B cell (primary cell): ENCODE data around the gene IDH3A. TPM values are rescaled to one million over a fixed set of nuclear protein-coding genes. Genes with fewer than 3 reads are reported as not detected.

Experiments used
- ATAC-seq: fragments of 200-7000 bp; cut with Tn5 transposase; one replicate; pipeline ENCODE4 v1.10.0; 2021; ENCODE audit warnings: low read depth, mild to moderate bottlenecking, moderate number of reproducible peaks, moderate library complexity
- CTCF ChIA-PET: fragments of 350-600 bp; sonication (Branson Sonifier 250); formaldehyde crosslinking; loops from one replicate; lab custom pipeline; 2021; ENCODE audit warnings: antibody characterized with exemption, inconsistent platforms; lab: Charles Lee
- POLR2A ChIA-PET: fragments of 350-600 bp; sonication (Branson Sonifier 250); formaldehyde crosslinking; loops from one replicate; lab custom pipeline; 2021; ENCODE audit warnings: antibody characterized with exemption; lab: Charles Lee
- DNase-seq: peaks from one replicate; pipeline ENCODE4 v3.0.0; 2013
- H2AFZ ChIP-seq: 2 replicates; pipeline ENCODE4 v1.6.1; 2012; ENCODE audit warnings: mild to moderate bottlenecking, low read depth, low read length; ENCODE audit not compliant: insufficient read depth, poor library complexity, severe bottlenecking
- H3K27ac ChIP-seq, 2 donors: 1 replicate in 1 of 2; 2 replicates in 1 of 2; pipeline ENCODE4 v1.5.1; 2012 to 2013; ENCODE audit warnings: low read length in 2 of 2, mild to moderate bottlenecking in 2 of 2, moderate library complexity in 1 of 2
- H3K27me3 ChIP-seq, 4 experiments: fragments of 200-600 bp in 1 of 4; sonication (generic) in 1 of 4; replicated peaks in 1 of 4; 1 replicate in 2 of 4; 2 replicates in 2 of 4; pipeline versions ENCODE4 v1.6.1 to v1.7.0; 2013 to 2016; ENCODE audit warnings: low read length in 3 of 4, mild to moderate bottlenecking in 2 of 4, mixed read lengths in 1 of 4, moderate library complexity in 1 of 4; ENCODE audit not compliant: insufficient read depth in 4 of 4, control insufficient read depth in 3 of 4; ENCODE audit errors: control extremely low read depth in 1 of 4
- H3K36me3 ChIP-seq, 2 experiments: replicated peaks in 1 of 2; 1 replicate in 1 of 2; 2 replicates in 1 of 2; pipeline versions ENCODE4 v1.6.1 to v1.7.1; 2013; ENCODE audit warnings: low read length in 1 of 2; ENCODE audit not compliant: insufficient read depth in 2 of 2, control insufficient read depth in 1 of 2; ENCODE audit errors: control extremely low read depth in 1 of 2, extremely low read depth in 1 of 2
- H3K4me1 ChIP-seq, 2 donors: fragments of 200-600 bp in 1 of 2; sonication (generic) in 1 of 2; 1 replicate in 1 of 2; 2 replicates in 1 of 2; pipeline versions ENCODE4 v1.5.1 to v1.6.1; 2013 to 2017; ENCODE audit warnings: low read length in 2 of 2; ENCODE audit not compliant: control insufficient read depth in 2 of 2, insufficient read depth in 2 of 2
- H3K4me2 ChIP-seq: replicated peaks from 2 replicates; pipeline ENCODE3; 2012; ENCODE audit warnings: mild to moderate bottlenecking, low read depth, low read length; ENCODE audit not compliant: poor library complexity, severe bottlenecking
- H3K4me3 ChIP-seq, 5 experiments: fragments of 200-600 bp in 1 of 5; sonication (generic) in 1 of 5; 1 replicate in 3 of 5; 2 replicates in 2 of 5; pipeline versions ENCODE4 v1.5.1 to v1.7.0; 2011 to 2016; ENCODE audit warnings: low read length in 4 of 5, mild to moderate bottlenecking in 4 of 5, low read depth in 2 of 5, control low read depth in 1 of 5, moderate library complexity in 1 of 5; ENCODE audit not compliant: insufficient read depth in 1 of 5; ENCODE audit errors: control extremely low read depth in 1 of 5, extremely low read depth in 1 of 5
- H3K79me2 ChIP-seq: fragments of 200-600 bp; sonication (generic); one replicate; pipeline ENCODE4 v1.6.0; 2016; ENCODE audit warnings: low read length; ENCODE audit not compliant: control insufficient read depth, insufficient read depth
- H3K9ac ChIP-seq: fragments of 200-600 bp; sonication (generic); 2 replicates; pipeline ENCODE4 v1.6.1; 2017; ENCODE audit warnings: mild to moderate bottlenecking, low read length, moderate library complexity
- H3K9me3 ChIP-seq, 3 donors: one replicate each; pipeline versions ENCODE4 v1.6.1 to v1.7.1; 2013; ENCODE audit warnings: low read length in 2 of 3; ENCODE audit not compliant: control insufficient read depth in 2 of 3, insufficient read depth in 1 of 3; ENCODE audit errors: control extremely low read depth in 1 of 3
- H4K20me1 ChIP-seq: 2 replicates; pipeline ENCODE4 v1.6.0; 2012; ENCODE audit warnings: mild to moderate bottlenecking, low read length; ENCODE audit not compliant: insufficient read depth, control insufficient read depth, poor library complexity, severe bottlenecking
- H3K27ac Mint-ChIP-seq: one replicate; pipeline ENCODE4 v1.8.0; 2021; ENCODE audit warnings: mixed read lengths
- H3K27me3 Mint-ChIP-seq: one replicate; pipeline ENCODE4 v1.8.0; 2021; ENCODE audit warnings: mixed read lengths
- H3K4me1 Mint-ChIP-seq: one replicate; pipeline ENCODE4 v1.8.0; 2021; ENCODE audit warnings: mixed read lengths
- H3K4me3 Mint-ChIP-seq: one replicate; pipeline ENCODE4 v1.8.0; 2021; ENCODE audit warnings: mixed read lengths
- H3K9me3 Mint-ChIP-seq: one replicate; pipeline ENCODE4 v1.8.0; 2022; ENCODE audit warnings: mixed read lengths; ENCODE audit not compliant: insufficient read depth
- CTCF ChIP-seq: fragments of 200-600 bp; IDR thresholded peaks from one replicate; pipeline ENCODE4 v1.8.0; 2022; ENCODE audit warnings: antibody characterized with exemption, mild to moderate bottlenecking
- EZH2 ChIP-seq: IDR thresholded peaks from 2 replicates; pipeline ENCODE4 v1.6.1; 2012; ENCODE audit warnings: borderline replicate concordance, low read depth, mild to moderate bottlenecking, moderate library complexity, low read length; ENCODE audit not compliant: insufficient read depth, poor library complexity, severe bottlenecking
- WGBS: methylation state at CpG from one replicate; pipeline ENCODE4 v1.1.5; 2013; ENCODE audit warnings: missing lambda C conversion rate; ENCODE audit not compliant: insufficient coverage; 5-methylcytosine and 5-hydroxymethylcytosine counted together
- intact Hi-C: fragments of 100-400 bp; cut with micrococcal nuclease; formaldehyde crosslinking; loops from one replicate; pipeline ENCODE4 v1.10.0; 2022
- polyA plus RNA-seq: library from polyadenylated mRNA; depleted of rRNA; stranded (reverse); fragments of >200 nt; gene quantifications from 2 replicates; pipeline ENCODE4 v1.2.3, GENCODE V29; 2012
- total RNA-seq, 2 donors: library from RNA; stranded (reverse); fragments of 120-200 nt in 1 of 2; gene quantifications; 1 replicate in 1 of 2; 2 replicates in 1 of 2; pipeline versions ENCODE4 v1.2.3 to v1.2.4, GENCODE V29; 2013 to 2022

Gene IDH3A
- total and polyA plus RNA-seq, 2 donors (not counting 1 experiment from before 2014, with no cell fraction given): 39.7 to 71.7 TPM

DNA sequence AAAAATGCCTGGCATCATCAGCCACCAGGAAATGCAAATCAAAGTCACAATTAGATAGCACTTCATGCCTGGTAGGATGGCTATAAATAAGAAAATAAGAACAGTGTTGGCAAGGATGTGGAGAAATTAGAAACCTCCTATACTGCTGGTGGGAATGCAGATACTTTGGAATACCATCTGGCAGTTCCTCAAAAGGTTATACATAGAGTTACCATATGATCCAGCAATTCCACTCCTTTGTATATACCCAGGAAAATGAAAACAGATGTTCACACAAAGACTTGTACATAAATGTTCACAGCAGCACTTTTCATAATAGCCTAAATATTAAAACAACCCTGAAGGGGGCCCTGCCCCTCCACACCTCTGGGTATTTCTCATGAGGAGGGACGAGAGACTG, 71.6 kb downstream of the IDH3A start:
- CTCF ChIA-PET: no interaction called here
- H3K79me2 ChIP-seq: no peaks in the 10 kb centered on the region

More for the DNA sequence above, 71.6 kb downstream of the IDH3A start:
- no peaks in the 10 kb centered on the region for H3K4me1 ChIP-seq
- no peak overlapping the region for H3K4me2 ChIP-seq
- intact Hi-C loops: no loop called here
- H3K36me3 ChIP-seq: no peaks in the 10 kb centered on the region
- H3K27me3 ChIP-seq: no peaks in the 10 kb centered on the region
- no peak for ATAC-seq
- DNase-seq: no peak
- Mint-ChIP-seq H3K9me3 (no peaks in the 10 kb centered on the region), H3K27me3 (no peaks in the 10 kb centered on the region), H3K4me3 (no peak overlapping the region), H3K4me1 (no peaks in the 10 kb centered on the region), H3K27ac (no peak overlapping the region)
- POLR2A ChIA-PET: no interaction called here
- no peak overlapping the region for H3K27ac ChIP-seq
- H4K20me1 ChIP-seq: no peaks in the 10 kb centered on the region
- H3K9ac ChIP-seq: no peak overlapping the region
- no CpG with 5 or more reads among the region's 1 CpG for WGBS
- H2AFZ ChIP-seq: no peak overlapping the region
- no peak overlapping the region for H3K4me3 ChIP-seq
- TF ChIP-seq CTCF: no peak
- TF ChIP-seq EZH2: no peak
- no peaks in the 10 kb centered on the region for H3K9me3 ChIP-seq

Other genes starting within 250 kb of the IDH3A start
- gene TBC1D2B, start 71.7 kb upstream of the IDH3A start, total RNA-seq: 26.1 and 29.8 TPM in 2 replicates
- 8.5 and 14.8 TPM in 2 replicates for gene TBC1D2B, start 71.7 kb upstream of the IDH3A start, polyA plus RNA-seq
- not detected in 2 replicates for gene SH2D7, start 56.8 kb upstream of the IDH3A start, total RNA-seq
- gene SH2D7, start 56.8 kb upstream of the IDH3A start, polyA plus RNA-seq: not detected in 2 replicates
- gene CIB2, start 17.9 kb upstream of the IDH3A start, total RNA-seq: 3.2 and 3.8 TPM in 2 replicates
- 0.97 and 2.7 TPM in 2 replicates for gene CIB2, start 17.9 kb upstream of the IDH3A start, polyA plus RNA-seq
- 0.07 TPM in 1 of 2 replicates, not detected in the other for gene ACSBG1, start 85.2 kb downstream of the IDH3A start, total RNA-seq
- 0.03 and 0.10 TPM in 2 replicates for gene ACSBG1, start 85.2 kb downstream of the IDH3A start, polyA plus RNA-seq
- 16.9 and 20.0 TPM in 2 replicates for gene DNAJA4, start 115.2 kb downstream of the IDH3A start, total RNA-seq
- gene DNAJA4, start 115.2 kb downstream of the IDH3A start, polyA plus RNA-seq: 13.2 and 19.2 TPM in 2 replicates
- gene SKIC8, start 150.2 kb downstream of the IDH3A start, total RNA-seq: 34.4 and 40.2 TPM in 2 replicates
- 31.4 and 31.9 TPM in 2 replicates for gene SKIC8, start 150.2 kb downstream of the IDH3A start, polyA plus RNA-seq
- gene CRABP1, start 191.0 kb downstream of the IDH3A start, total RNA-seq: not detected in 2 replicates
- gene CRABP1, start 191.0 kb downstream of the IDH3A start, polyA plus RNA-seq: not detected in 2 replicates